ENCODE results near the gene GULP1. TPM values are rescaled to one million over a fixed set of nuclear protein-coding genes. Genes with fewer than 3 reads are reported as not detected.

The GULP1 gene
- total RNA-seq, 2 experiments from 2014 or later = not detected

DNA sequence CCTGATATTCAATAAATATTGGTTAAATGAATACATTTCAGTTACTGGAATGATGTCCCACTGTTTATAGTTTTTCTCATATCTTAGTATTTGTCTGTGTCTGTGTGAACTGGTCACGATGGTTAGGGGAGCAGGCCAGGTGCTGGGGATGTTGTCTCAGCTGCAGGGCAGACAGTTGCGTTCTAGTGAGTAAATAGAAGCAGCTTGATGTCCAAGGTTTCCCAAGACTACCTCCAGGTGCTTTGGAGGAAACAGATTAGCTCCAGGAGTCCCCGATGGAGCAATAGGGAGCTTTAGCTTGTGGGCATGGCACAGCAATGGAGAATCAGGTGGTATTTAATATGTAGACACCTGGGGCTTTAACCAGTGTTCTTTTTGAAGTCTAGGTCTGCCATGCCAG lies 75.5 kb downstream of the GULP1 start:
- ChIA-PET POLR2A (no interaction called here), CTCF (no interaction called here)
- Mint-ChIP-seq H3K27me3 (ENCODE audit: low read depth) (no peaks in the 10 kb centered on the region), H3K9me3 (ENCODE audit: insufficient read depth) (no peaks in the 10 kb centered on the region), H3K4me1 (ENCODE audit: low read depth) (no peaks in the 10 kb centered on the region), H3K27ac (no peak overlapping the region), H3K36me3 (ENCODE audit: low read depth) (no peaks in the 10 kb centered on the region), H3K4me3 (no peak overlapping the region)
- no peak for ATAC-seq
- no peak for DNase-seq

DNA sequence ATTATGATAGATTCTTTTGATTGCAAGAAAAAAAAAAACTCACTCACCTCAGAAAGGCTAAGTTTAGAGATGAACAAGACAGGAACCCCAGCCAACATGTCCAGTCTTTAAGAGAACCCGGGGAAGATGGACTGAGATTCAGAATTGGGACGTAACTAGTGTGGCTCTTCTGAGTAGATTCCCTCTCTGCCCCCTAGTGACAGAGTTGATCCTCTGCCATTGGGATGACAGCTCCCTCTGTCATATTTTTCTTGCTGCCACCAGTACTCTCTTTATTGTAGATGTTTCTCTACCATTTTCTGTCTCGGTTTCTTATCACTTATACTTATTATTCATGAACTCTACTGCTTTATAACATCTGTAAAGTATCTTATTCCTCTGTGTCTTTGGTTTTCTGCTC lies 77.7 kb downstream of the GULP1 start:
- POLR2A ChIA-PET = no interaction called here
- no peak for ATAC-seq
- no peak for DNase-seq
- Mint-ChIP-seq H3K9me3 (ENCODE audit: insufficient read depth) (no peaks in the 10 kb centered on the region), H3K4me1 (ENCODE audit: low read depth) (no peaks in the 10 kb centered on the region), H3K36me3 (ENCODE audit: low read depth) (no peaks in the 10 kb centered on the region), H3K4me3 (no peak overlapping the region), H3K27me3 (ENCODE audit: low read depth) (no peaks in the 10 kb centered on the region), H3K27ac (no peak overlapping the region)
- CTCF ChIA-PET = interaction anchor here (2.7 kb wide), 1 partner anchor 870 kb away, joined by 9 read pairs; no protein-coding TSS in a partner anchor

DNA sequence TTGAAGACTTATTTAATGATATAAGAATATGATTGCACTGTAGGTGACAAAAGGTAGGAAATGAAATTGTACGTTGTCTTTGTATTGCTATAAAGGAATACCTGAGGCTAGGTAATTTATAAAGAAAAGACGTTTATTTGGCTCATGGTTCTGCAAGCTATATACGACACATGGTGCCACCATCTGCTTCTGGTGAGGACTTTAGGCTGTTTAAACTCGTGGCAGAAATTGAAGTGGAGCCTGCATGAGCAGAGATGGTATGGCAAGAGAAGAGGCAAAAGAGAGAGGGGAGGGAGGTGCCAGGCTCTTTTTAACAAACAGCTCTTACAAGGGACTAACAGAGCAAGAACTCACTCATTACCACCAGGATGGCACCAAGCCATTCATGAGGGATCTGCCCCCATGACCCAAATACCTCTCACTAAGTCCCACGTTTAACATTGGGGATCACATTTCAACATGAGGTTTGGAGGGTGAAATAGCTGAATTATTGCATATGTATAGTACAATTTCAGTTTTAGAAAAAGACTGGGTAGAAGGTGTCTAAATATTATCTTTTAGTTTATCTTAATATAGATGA lies 86.8 kb downstream of the GULP1 start:
- no peak overlapping the region for H3K4me3 Mint-ChIP-seq
- ChIA-PET POLR2A (no interaction called here), CTCF (no interaction called here)
- ATAC-seq (no peak), DNase-seq (no peak)
- H3K4me1 Mint-ChIP-seq (ENCODE audit: low read depth) = no peaks in the 10 kb centered on the region
- no peaks in the 10 kb centered on the region for H3K27me3 Mint-ChIP-seq (ENCODE audit: low read depth)
- H3K36me3 Mint-ChIP-seq (ENCODE audit: low read depth) = no peaks in the 10 kb centered on the region
- no peak overlapping the region for H3K27ac Mint-ChIP-seq
- H3K9me3 Mint-ChIP-seq (ENCODE audit: insufficient read depth) = no peaks in the 10 kb centered on the region

DNA sequence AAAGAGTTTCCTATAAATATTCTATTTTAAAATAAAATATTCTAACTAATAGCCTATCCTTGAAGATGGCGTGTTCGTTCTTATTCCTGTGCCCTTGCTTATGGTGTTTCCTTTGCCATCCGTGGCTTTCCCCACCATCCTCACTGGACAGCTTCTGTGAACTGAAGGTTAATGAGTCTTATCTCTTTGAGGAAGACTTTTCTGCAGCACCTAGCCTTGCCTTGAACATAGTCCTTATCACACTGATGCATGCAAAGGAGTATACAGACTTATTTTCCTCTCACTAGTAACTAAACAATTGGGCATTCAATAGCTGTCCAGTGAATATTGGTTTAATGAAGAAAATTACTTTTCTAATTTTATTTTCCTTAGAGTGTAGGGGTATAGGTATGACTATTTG lies 88.1 kb downstream of the GULP1 start:
- POLR2A ChIA-PET = no interaction called here
- no peaks in the 10 kb centered on the region for H3K4me1 Mint-ChIP-seq (ENCODE audit: low read depth)
- CTCF ChIA-PET = no interaction called here

GRCh38 chr2:188380280-188380679 lies 88.6 kb downstream of the GULP1 start:
- Mint-ChIP-seq H3K36me3 (ENCODE audit: low read depth) (no peaks in the 10 kb centered on the region), H3K4me1 (ENCODE audit: low read depth) (no peaks in the 10 kb centered on the region), H3K27me3 (ENCODE audit: low read depth) (no peaks in the 10 kb centered on the region), H3K4me3 (no peak overlapping the region), H3K27ac (no peak overlapping the region), H3K9me3 (ENCODE audit: insufficient read depth) (peaks cover 6% of the 10 kb centered on the region)
- no peak for ATAC-seq
- CTCF ChIA-PET = no interaction called here
- POLR2A ChIA-PET = no interaction called here
- DNase-seq = no peak

More for the DNA sequence above, 88.1 kb downstream of the GULP1 start:
- Mint-ChIP-seq H3K4me3 (no peak overlapping the region), H3K9me3 (ENCODE audit: insufficient read depth) (peaks cover 5% of the 10 kb centered on the region), H3K27ac (no peak overlapping the region), H3K27me3 (ENCODE audit: low read depth) (no peaks in the 10 kb centered on the region), H3K36me3 (ENCODE audit: low read depth) (no peaks in the 10 kb centered on the region)
- DNase-seq = no peak
- no peak for ATAC-seq

GRCh38 chr2:188381614-188382013 lies 89.9 kb downstream of the GULP1 start:
- H3K9me3 Mint-ChIP-seq (ENCODE audit: insufficient read depth) = peaks cover 6% of the 10 kb centered on the region
- DNase-seq (no peak), ATAC-seq (no peak)
- no peaks in the 10 kb centered on the region for H3K36me3 Mint-ChIP-seq (ENCODE audit: low read depth)
- ChIA-PET POLR2A (no interaction called here), CTCF (no interaction called here)
- no peaks in the 10 kb centered on the region for H3K27me3 Mint-ChIP-seq (ENCODE audit: low read depth)
- no peak overlapping the region for H3K4me3 Mint-ChIP-seq
- no peak overlapping the region for H3K27ac Mint-ChIP-seq
- no peaks in the 10 kb centered on the region for H3K4me1 Mint-ChIP-seq (ENCODE audit: low read depth)

GRCh38 chr2:188382107-188382506 lies 90.4 kb downstream of the GULP1 start:
- POLR2A ChIA-PET = no interaction called here
- CTCF ChIA-PET = no interaction called here
- no peak overlapping the region for H3K4me3 Mint-ChIP-seq
- no peak overlapping the region for H3K27ac Mint-ChIP-seq
- H3K9me3 Mint-ChIP-seq (ENCODE audit: insufficient read depth) = peaks cover 6% of the 10 kb centered on the region
- no peaks in the 10 kb centered on the region for H3K27me3 Mint-ChIP-seq (ENCODE audit: low read depth)
- no peaks in the 10 kb centered on the region for H3K4me1 Mint-ChIP-seq (ENCODE audit: low read depth)
- H3K36me3 Mint-ChIP-seq (ENCODE audit: low read depth) = no peaks in the 10 kb centered on the region
- ATAC-seq = no peak
- DNase-seq = no peak

GRCh38 chr2:188383158-188383557 lies 91.5 kb downstream of the GULP1 start:
- ATAC-seq = no peak
- no peaks in the 10 kb centered on the region for H3K4me1 Mint-ChIP-seq (ENCODE audit: low read depth)
- no peaks in the 10 kb centered on the region for H3K36me3 Mint-ChIP-seq (ENCODE audit: low read depth)
- no peaks in the 10 kb centered on the region for H3K27me3 Mint-ChIP-seq (ENCODE audit: low read depth)
- H3K27ac Mint-ChIP-seq = no peak overlapping the region
- ChIA-PET POLR2A (no interaction called here), CTCF (no interaction called here)
- DNase-seq = no peak
- H3K9me3 Mint-ChIP-seq (ENCODE audit: insufficient read depth) = peaks cover 6% of the 10 kb centered on the region
- no peak overlapping the region for H3K4me3 Mint-ChIP-seq

GRCh38 chr2:188385857-188386256 lies 94.2 kb downstream of the GULP1 start:
- ChIA-PET CTCF (no interaction called here), POLR2A (no interaction called here)
- no peaks in the 10 kb centered on the region for H3K27me3 Mint-ChIP-seq (ENCODE audit: low read depth)
- no peak overlapping the region for H3K27ac Mint-ChIP-seq
- ATAC-seq (no peak), DNase-seq (no peak)
- no peaks in the 10 kb centered on the region for H3K4me1 Mint-ChIP-seq (ENCODE audit: low read depth)
- no peak overlapping the region for H3K4me3 Mint-ChIP-seq
- no peaks in the 10 kb centered on the region for H3K36me3 Mint-ChIP-seq (ENCODE audit: low read depth)
- H3K9me3 Mint-ChIP-seq (ENCODE audit: insufficient read depth) = peaks cover 6% of the 10 kb centered on the region

- Mint-ChIP-seq H3K9me3 (ENCODE audit: insufficient read depth) (peaks cover 6% of the 10 kb centered on the region), H3K4me1 (ENCODE audit: low read depth) (no peaks in the 10 kb centered on the region), H3K36me3 (ENCODE audit: low read depth) (no peaks in the 10 kb centered on the region), H3K4me3 (no peak overlapping the region), H3K27me3 (ENCODE audit: low read depth) (no peaks in the 10 kb centered on the region), H3K27ac (no peak overlapping the region)
- DNase-seq (no peak), ATAC-seq (no peak)
- ChIA-PET CTCF (no interaction called here), POLR2A (no interaction called here)
These were observed 97.2 kb downstream of the GULP1 start for GRCh38 chr2:188388831-188389230.

DNA sequence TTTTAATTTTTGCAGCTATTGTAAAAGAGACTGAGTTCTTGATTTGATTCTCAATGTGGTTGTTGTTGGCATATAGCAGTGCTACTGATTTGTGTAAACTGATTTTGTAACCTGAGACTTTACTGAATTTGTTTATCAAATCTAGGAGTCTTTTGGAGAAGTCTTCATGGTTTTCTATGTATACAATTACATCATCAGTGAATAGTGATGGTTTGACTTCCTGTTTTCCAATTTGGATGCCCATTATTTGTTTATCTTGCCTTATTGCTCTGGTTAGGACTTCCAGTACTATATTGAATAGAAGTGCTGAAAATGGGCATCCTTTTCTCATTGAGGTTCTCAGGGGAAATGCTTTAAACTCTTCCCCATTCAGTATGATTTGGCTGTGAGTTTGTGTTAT lies 99.7 kb downstream of the GULP1 start:
- Mint-ChIP-seq H3K9me3 (ENCODE audit: insufficient read depth) (no peaks in the 10 kb centered on the region), H3K4me1 (ENCODE audit: low read depth) (no peaks in the 10 kb centered on the region), H3K36me3 (ENCODE audit: low read depth) (no peaks in the 10 kb centered on the region), H3K27me3 (ENCODE audit: low read depth) (no peaks in the 10 kb centered on the region), H3K27ac (no peak overlapping the region), H3K4me3 (no peak overlapping the region)
- ATAC-seq (no peak), DNase-seq (no peak)
- ChIA-PET POLR2A (no interaction called here), CTCF (no interaction called here)

GRCh38 chr2:188394931-188395472 lies 103.3 kb downstream of the GULP1 start:
- Mint-ChIP-seq H3K27ac (no peak overlapping the region), H3K36me3 (ENCODE audit: low read depth) (no peaks in the 10 kb centered on the region), H3K4me1 (ENCODE audit: low read depth) (no peaks in the 10 kb centered on the region), H3K9me3 (ENCODE audit: insufficient read depth) (no peaks in the 10 kb centered on the region), H3K4me3 (no peak overlapping the region), H3K27me3 (ENCODE audit: low read depth) (no peaks in the 10 kb centered on the region)
- ATAC-seq = no peak
- DNase-seq = no peak
- ChIA-PET CTCF (no interaction called here), POLR2A (no interaction called here)

- H3K4me1 Mint-ChIP-seq (ENCODE audit: low read depth) = no peaks in the 10 kb centered on the region
- POLR2A ChIA-PET = no interaction called here
- DNase-seq = no peak
- H3K27me3 Mint-ChIP-seq (ENCODE audit: low read depth) = no peaks in the 10 kb centered on the region
- no peaks in the 10 kb centered on the region for H3K9me3 Mint-ChIP-seq (ENCODE audit: insufficient read depth)
- CTCF ChIA-PET = no interaction called here
- no peak for ATAC-seq
- H3K36me3 Mint-ChIP-seq (ENCODE audit: low read depth) = no peaks in the 10 kb centered on the region
- no peak overlapping the region for H3K4me3 Mint-ChIP-seq
- no peak overlapping the region for H3K27ac Mint-ChIP-seq
These were observed 104.4 kb downstream of the GULP1 start for GRCh38 chr2:188395903-188396689.
